ENCODE measurements around the gene MAP2K1.
A peak's percentile ranks its signal among the peaks of the same experiment; 100 is the strongest.
"Not testable (repeated sequence)": the region's sequence is repeated elsewhere in the genome, so short reads cannot be mapped to it uniquely, and the experiment has no call there.

The MAP2K1 gene

GRCh38 chr15:66481107-66481856 lies 94.6 kb downstream of the MAP2K1 start:
- no peak for DNase-seq

GRCh38 chr15:66482539-66482938 lies 95.8 kb downstream of the MAP2K1 start:
- no peak for DNase-seq

- DNase-seq = no peak
Observed at GRCh38 chr15:66483131-66483566, 96.4 kb downstream of the MAP2K1 start.

GRCh38 chr15:66484539-66485112 lies 97.9 kb downstream of the MAP2K1 start:
- DNase-seq = no peak

GRCh38 chr15:66486887-66487286 lies 100.2 kb downstream of the MAP2K1 start:
- no peak for DNase-seq

GRCh38 chr15:66488525-66488924 lies 101.8 kb downstream of the MAP2K1 start:
- no peak for DNase-seq

- no peak for DNase-seq
Observed at GRCh38 chr15:66489179-66489791, 102.6 kb downstream of the MAP2K1 start.

GRCh38 chr15:66491846-66492245 lies 105.1 kb downstream of the MAP2K1 start:
- no peak for DNase-seq

GRCh38 chr15:66494262-66494661 lies 107.5 kb downstream of the MAP2K1 start:
- DNase-seq = no peak

GRCh38 chr15:66496951-66497501 lies 110.3 kb downstream of the MAP2K1 start:
- no peak for DNase-seq

- peak; percentile 99 for DNase-seq
Observed at GRCh38 chr15:66497502-66498455, 111.1 kb downstream of the MAP2K1 start, which contains the start of gene SNAPC5. Gene SNAPC5, minus strand, starts transcription at chr15:66497762. Its CDS starts 31 bp downstream, at chr15:66497731.

GRCh38 chr15:66498501-66499386 lies 112.0 kb downstream of the MAP2K1 start:
- no peak for DNase-seq

GRCh38 chr15:66500346-66500745 lies 113.6 kb downstream of the MAP2K1 start:
- not testable (repeated sequence) for DNase-seq

- DNase-seq = no peak
Observed at GRCh38 chr15:66502491-66502890, 115.8 kb downstream of the MAP2K1 start.

GRCh38 chr15:66503041-66503648 lies 116.4 kb downstream of the MAP2K1 start:
- not testable (repeated sequence) for DNase-seq

- DNase-seq = no peak
Observed at GRCh38 chr15:66503780-66504562, 117.3 kb downstream of the MAP2K1 start.

- DNase-seq = peak; percentile 78
Observed at GRCh38 chr15:66504563-66505429, 118.1 kb downstream of the MAP2K1 start, which contains the start of the genes RPL4 and ZWILCH. Gene RPL4, minus strand, starts transcription at chr15:66504855. Its CDS starts 65 bp downstream, at chr15:66504790. Gene ZWILCH, plus strand, starts transcription at chr15:66505326. Its CDS starts 13 bp downstream, at chr15:66505339.

- DNase-seq = no peak
Observed at GRCh38 chr15:66505430-66505811, 118.7 kb downstream of the MAP2K1 start.

GRCh38 chr15:66505818-66506217 lies 119.1 kb downstream of the MAP2K1 start:
- no peak for DNase-seq
